ENCODE data around the gene PPDPF. TPM values are rescaled to one million over a fixed set of nuclear protein-coding genes. Genes with fewer than 3 reads are reported as not detected.

Gene PPDPF
- total RNA-seq, 1 experiment from 2014 or later: 263 TPM

- DNase-seq (ENCODE audit: low read depth): peak; percentile 74
Measured at GRCh38 chr20:63520934-63521601, 503 bp downstream of the PPDPF start.

GRCh38 chr20:63521602-63522001, 1.0 kb downstream of the PPDPF start:
- DNase-seq (ENCODE audit: low read depth): no peak

- DNase-seq (ENCODE audit: low read depth): no peak
Measured at GRCh38 chr20:63522091-63522868, 1.7 kb downstream of the PPDPF start.

GRCh38 chr20:63522981-63523611, 2.5 kb downstream of the PPDPF start:
- DNase-seq (ENCODE audit: low read depth): no peak

GRCh38 chr20:63525185-63525584, 4.6 kb downstream of the PPDPF start:
- DNase-seq (ENCODE audit: low read depth): no peak

- no peak for DNase-seq (ENCODE audit: low read depth)
Measured at GRCh38 chr20:63525971-63526370, 5.4 kb downstream of the PPDPF start.

GRCh38 chr20:63527184-63527583, 6.6 kb downstream of the PPDPF start:
- DNase-seq (ENCODE audit: low read depth): no peak

GRCh38 chr20:63529180-63529860, 8.8 kb downstream of the PPDPF start:
- no peak for DNase-seq (ENCODE audit: low read depth)

GRCh38 chr20:63529861-63530787, 9.6 kb downstream of the PPDPF start:
- no peak for DNase-seq (ENCODE audit: low read depth)

- DNase-seq (ENCODE audit: low read depth): no peak
Measured at GRCh38 chr20:63530788-63531160, 10.2 kb downstream of the PPDPF start.

GRCh38 chr20:63531686-63532448, 11.3 kb downstream of the PPDPF start:
- no peak for DNase-seq (ENCODE audit: low read depth)

GRCh38 chr20:63532449-63532971, 11.9 kb downstream of the PPDPF start:
- no peak for DNase-seq (ENCODE audit: low read depth)

- no peak for DNase-seq (ENCODE audit: low read depth)
Measured at GRCh38 chr20:63533388-63533787, 12.8 kb downstream of the PPDPF start.

GRCh38 chr20:63533871-63534393, 13.4 kb downstream of the PPDPF start:
- DNase-seq (ENCODE audit: low read depth): no peak

GRCh38 chr20:63534427-63534830, 13.9 kb downstream of the PPDPF start:
- DNase-seq (ENCODE audit: low read depth): no peak

GRCh38 chr20:63534831-63535651, 14.5 kb downstream of the PPDPF start:
- DNase-seq (ENCODE audit: low read depth): no peak

GRCh38 chr20:63536241-63536977, 15.8 kb downstream of the PPDPF start:
- DNase-seq (ENCODE audit: low read depth): peak; percentile 68

- no peak for DNase-seq (ENCODE audit: low read depth)
Measured at GRCh38 chr20:63536997-63537524, 16.5 kb downstream of the PPDPF start, which contains the start of gene PTK6. PTK6 (minus strand) TSS chr20:63537376; CDS start chr20:63537314, 62 bp downstream.
